RCC 7860 (cell line): ENCODE measurements around the gene RPS6KL1.

ENCODE experiments used
- DNase-seq: peaks from one replicate; pipeline ENCODE4 v3.0.0-alpha.2; 2015; ENCODE audit warnings: low spot score
- FAIRE-seq: peaks from 2 replicates; lab custom pipeline; 2012; peaks lifted over from hg19 to GRCh38; lab: Jason Lieb, UNC

The RPS6KL1 gene, protein sequence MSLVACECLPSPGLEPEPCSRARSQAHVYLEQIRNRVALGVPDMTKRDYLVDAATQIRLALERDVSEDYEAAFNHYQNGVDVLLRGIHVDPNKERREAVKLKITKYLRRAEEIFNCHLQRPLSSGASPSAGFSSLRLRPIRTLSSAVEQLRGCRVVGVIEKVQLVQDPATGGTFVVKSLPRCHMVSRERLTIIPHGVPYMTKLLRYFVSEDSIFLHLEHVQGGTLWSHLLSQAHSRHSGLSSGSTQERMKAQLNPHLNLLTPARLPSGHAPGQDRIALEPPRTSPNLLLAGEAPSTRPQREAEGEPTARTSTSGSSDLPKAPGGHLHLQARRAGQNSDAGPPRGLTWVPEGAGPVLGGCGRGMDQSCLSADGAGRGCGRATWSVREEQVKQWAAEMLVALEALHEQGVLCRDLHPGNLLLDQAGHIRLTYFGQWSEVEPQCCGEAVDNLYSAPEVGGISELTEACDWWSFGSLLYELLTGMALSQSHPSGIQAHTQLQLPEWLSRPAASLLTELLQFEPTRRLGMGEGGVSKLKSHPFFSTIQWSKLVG

DNA sequence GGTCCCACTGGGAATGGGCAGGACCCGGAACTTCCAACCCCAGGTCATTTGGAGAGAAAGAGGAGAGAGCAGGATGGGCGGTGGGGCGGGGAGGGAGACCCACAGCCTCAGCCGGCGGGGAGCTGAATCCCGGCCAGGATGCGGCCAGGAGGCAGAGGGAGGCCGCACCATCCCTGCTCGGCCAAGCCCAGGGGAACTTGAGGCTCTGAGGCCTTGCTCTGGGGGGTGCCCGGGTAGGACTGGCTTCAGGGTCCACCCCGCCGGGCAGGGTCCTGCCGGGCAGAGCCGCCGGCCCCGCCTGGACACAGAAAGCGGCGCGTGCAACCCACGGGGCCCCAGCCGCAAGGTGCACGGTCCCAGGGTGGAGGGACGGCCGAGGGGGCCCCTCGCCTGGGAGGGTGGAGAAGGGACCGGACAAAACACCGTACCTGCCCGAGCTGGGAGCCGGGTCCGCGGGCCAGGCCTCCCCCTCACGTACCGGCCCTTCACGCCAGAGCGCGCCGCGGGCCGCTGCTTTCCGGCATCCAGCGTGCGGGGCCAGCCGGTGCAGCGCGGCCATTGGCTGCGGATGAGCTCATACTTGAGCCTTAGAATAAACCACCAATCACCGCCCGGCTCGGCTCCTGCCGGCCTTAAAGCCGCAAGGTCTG, at the start of gene RPS6KL1:
Gene RPS6KL1, minus strand, starts transcription at position 509 of the 650 bp plus-strand sequence. CDS start 1,719 bp downstream, outside the sequence.
- DNase-seq (peak; percentile 30), FAIRE-seq (no peak)

DNA sequence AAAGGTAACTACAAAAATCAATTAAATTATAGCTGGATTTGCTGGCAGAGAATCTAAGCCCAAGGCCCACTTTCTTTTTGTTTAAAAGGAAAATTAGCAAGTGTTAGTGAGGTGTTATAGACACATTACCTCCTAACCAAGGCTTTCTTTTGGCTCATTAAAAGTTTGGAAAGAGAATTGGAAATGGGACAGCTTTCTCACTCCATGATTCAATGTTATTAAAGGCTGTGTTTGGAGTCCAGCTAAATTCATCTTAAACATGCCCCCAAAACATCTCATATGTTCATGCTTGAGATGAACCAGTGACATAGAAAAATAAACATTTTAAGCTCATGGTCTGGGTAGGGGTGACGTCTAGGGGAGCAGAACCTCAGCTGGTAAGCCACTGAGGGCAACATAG, 45.8 kb upstream of the RPS6KL1 start:
- no peak for DNase-seq
- FAIRE-seq: no peak

DNA sequence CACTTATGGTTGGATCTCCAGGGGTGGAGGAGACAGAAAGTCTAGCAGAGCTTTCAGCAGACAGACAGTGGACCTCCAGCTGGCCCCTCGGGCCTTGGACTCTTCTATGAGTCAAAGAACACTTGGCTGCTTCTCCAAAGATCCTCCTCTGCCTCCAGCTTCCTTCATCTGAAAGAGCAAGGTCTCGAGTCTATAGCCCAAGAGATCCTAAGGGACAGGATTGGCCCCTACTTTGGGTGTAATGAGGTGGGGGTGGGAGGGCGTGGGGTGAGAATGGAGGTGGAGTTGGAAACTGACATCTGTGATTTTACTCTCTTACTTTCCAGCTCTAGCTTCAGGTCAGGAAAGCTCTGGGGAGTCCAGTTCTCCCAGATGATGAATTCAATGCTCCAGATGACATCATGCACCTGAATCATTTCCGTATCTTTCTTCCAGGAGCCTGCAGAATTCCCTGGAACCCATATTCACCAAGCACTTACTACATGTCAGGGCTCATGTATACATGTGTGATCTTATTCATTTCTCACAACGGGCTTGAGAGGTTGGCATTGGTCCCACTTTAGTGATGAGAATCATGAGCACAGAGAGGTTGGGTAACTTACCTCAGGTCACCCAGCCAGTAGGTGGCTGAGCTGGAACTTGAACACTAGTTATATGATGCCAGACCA, 42.6 kb upstream of the RPS6KL1 start:
- peak; percentile 5 for DNase-seq
- no peak for FAIRE-seq

DNA sequence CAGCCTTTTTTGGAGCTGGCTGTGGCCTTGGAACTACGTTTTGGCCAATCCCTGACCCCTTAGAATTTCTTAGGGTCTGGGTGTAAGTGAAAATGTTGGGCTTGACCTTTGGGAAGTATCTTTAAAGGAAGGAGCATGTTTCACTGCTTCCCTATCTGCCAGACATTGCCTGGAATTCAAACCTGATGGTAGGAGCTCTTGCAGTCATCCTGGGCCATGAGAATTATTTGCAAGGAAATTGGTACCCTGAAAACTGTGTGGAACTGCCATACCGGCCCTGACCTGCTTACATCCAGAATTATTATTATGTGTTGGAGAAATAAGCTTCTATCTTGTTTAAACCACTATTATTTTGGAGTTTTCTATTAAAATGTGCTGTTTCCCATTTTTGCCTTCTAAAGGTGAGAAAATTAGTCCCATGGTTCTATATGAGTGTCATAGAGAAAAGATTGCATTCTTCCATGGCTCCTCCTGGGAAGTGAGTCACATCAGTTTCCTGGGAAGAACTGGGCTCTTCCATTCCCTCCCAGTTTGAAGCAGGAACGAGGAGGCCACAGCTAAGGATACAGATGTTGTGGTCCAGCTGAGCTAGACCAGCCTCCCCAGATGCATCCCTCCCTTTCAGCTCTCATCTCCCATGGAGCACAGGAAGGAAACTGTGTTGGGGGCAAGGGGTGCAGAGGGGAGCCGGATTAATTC, 41.9 kb upstream of the RPS6KL1 start:
- FAIRE-seq: no peak
- DNase-seq: peak; percentile 4

DNA sequence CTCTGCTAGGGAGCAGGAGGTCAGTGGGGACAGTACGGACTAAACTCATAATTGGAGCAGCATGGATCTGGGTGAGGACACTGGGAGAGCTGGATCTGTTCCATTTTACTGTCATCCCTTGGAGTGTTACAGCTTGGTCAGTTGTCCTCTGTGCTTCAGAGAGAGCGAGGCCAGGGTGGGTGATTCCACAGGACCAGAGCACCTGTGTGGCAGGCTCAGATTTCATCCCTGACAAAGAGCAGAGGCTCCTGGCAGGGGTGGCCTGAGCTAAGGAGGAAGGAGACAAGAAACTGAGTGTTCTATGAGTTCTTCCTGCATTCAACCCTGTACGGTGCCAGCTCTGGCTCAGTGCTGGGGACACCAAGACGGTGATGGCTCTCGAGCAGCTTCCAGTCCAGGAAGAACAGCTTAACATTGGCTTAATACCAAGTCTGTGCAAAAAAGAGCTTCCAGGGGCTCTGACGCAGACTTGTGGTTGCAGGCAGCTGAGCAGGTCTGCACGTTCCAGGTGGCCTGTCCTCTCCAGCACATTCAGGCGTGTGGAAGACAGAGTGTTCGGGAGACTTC, 40.7 kb upstream of the RPS6KL1 start:
- peak; percentile 4 for DNase-seq
- FAIRE-seq: no peak

DNA sequence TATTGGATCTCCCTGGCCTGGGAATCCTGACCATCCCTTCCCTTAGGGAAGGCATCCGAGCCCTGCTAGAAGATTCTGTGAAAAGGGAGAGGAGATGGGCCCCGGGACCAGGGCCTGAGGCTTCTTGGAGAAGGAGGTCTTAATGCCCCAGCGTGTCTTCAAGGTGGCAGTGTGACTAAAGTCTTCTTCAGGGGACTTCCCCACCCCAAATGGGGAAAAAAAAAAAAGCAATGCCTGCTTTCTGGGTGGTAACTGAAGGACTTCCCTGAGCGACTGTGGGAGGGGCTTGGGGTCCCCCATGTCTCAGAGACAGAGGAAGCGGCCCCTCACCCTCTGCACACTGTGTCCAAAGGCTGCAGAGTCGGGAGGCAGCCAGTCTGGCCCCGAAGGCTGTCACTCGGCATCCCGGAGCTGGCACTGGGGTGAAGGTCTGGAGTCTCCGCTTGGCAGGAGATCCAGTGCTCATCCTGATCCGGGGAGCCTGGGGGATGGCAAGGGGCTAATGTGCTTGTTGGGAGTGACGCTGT, 40.2 kb upstream of the RPS6KL1 start:
- FAIRE-seq (no peak), DNase-seq (no peak)

DNA sequence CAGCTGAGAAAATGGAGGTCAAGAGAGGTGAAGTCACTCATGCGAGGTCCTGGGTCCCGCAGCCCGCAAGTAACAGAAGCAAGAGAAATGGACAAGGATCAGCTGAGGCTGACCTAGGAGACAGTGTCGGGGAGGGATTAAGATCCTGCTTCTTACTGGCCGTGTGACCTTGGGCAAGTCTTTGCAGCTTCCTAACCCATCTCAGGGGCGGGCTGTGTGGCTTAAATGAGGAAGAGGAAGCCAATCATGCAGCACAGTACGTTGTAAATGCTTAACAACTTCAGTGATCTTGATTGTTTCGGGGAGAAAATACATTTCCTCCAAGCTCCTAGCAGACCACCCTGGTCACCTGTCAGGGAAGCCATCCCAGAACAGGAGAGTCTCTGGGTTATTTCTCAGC, 39.4 kb upstream of the RPS6KL1 start:
- FAIRE-seq: no peak
- DNase-seq: no peak

DNA sequence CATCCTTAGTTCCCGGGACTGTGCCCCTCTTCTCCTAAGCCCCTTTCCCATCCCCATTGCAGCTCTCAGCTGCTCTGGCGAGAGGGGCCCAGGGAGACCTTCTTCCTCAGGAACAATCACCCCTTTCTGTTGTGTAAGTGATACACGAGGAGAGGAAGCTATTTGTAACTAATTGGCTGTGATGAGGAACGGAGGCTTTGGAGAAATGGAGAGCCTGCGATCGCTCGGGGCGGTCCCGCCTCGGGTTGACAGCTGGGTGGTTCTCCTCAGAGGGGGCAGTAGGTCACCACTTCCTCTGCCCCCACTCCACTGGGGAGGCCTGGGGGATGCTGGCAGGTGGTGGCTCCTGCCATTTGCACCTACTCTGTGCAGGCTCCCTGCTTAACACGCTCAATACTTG, 39.0 kb upstream of the RPS6KL1 start:
- FAIRE-seq (no peak), DNase-seq (no peak)

DNA sequence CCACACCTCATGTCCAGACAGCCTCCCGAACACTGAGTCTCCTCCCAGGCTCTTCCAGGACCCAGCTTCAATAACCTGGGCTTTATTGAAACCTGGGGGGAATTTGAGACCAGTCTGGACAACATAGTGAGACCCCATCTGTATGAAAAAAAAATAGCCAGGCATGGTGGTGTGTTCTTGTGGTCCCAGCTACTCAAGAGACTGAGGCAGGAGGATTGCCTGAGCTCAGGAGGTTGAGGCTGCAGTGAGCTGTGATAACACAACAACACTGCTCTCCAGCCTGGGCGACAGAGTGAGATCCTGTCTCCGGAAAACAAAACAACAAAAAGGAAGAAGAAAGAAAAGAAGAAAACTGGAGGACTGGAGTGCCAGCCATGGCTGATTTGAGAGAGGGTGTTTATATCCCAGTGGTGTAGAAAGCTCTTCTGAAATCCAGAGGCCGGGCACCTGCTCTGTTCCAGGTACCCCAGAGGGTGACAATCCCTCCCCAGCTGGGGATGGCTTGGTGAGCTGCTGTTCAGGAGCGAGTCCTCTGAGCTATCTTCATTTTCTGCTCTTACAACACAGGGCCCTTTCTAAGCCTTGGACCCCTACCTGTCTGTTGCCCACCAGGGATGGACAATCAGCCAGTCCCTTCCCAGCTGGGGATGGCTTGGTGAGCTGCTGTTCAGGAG, 38.3 kb upstream of the RPS6KL1 start:
- FAIRE-seq: no peak
- DNase-seq: no peak

DNA sequence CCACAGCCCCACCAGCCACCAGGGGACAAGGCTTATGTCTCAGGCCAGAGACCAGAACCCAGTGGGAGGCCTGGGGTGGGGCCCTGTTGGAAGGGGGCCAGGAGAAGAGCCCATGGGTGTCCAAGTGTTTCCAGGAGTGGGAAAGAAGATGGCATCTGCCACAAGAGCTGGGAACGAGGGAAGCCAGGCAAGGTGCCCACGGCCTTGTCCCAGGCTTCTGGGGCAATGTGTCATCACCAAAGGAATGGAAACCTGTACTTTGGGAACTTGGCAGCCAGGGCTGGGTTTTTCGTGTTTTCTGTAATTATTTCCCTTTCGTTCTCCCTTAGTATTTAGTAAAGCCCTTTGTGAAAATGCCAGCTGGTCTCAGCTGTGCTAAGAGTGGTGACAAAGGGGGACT, 37.7 kb upstream of the RPS6KL1 start:
- DNase-seq (no peak), FAIRE-seq (no peak)

DNA sequence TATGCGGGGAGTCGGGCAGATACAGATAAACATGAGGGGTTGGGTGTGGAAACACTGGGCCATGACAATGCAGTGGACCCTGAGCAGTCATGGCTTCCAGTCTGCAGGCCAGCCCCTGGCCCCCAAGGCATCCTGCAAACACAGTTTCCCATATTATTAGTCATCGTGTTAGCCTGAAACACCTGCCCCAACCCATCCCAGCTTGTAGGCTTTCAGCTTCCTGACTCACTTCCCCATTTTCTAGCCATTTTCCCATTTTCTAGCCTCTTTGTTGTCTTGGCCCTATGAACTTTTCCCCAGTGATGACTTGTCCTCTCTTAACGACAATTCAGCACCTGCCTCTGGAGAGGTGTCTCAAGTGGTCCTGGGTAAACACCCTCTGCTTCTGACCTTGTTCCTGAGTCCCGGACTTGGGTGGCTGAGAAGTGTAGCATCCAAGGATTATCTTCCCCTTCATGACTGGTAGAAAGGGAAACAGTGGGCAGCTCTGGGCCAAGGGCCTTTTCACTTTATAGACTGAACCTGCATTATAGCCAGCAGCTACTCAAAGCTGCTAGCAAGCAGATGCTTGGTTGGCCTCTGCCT, 36.6 kb upstream of the RPS6KL1 start:
- FAIRE-seq (no peak), DNase-seq (no peak)

DNA sequence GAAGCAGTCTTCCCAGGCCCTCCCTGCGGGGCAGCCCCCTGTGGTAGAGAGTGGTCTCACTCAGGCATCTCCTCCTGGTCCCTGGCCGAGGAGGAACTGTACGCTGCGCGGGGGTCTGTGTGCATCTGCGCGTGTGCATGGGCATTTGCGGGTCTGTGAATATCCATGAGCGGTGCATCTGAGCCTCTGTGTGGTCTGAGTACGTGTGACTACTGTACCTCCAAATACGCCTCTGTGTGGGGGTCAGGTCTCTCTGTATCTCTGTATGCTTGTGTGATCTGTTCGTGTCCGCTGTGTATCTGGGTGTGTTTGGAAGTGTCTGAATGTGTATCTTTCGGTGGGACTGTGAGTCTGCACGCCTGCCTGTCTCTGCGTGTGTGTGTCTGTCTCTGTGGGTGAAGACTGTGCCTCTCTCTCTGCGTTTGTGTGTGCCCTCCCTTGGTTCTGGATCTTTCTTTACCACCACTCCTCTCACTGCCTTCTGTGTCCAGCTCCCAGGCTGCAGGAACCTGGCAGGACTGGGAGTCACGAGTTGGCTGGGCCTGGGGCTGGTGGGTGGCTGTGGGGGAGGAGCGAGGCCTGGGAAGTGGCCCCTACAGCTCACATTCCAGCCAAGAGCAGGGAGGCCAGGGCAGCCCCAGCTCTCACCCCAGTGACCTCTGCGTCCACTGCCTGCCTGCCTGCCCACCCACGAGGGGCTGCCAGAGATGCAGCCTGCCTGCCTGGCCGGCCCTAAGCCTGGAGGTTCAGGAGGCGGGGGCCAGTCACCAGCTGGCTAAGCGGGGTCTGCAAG, 33.4 kb upstream of the RPS6KL1 start:
- DNase-seq: no peak
- no peak for FAIRE-seq

DNA sequence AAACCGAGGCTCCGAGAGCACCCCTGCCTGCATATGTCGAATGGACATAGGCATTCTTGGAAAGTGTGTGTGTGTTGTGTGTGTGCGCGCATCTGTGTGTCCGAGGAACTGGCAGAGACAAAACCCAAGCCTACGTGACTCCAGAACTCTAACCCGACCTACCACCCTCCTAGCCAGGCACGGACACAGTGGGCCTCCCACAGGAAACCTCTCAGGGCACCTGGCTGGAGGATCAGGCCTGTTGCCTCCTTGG, 32.9 kb upstream of the RPS6KL1 start:
- DNase-seq (no peak), FAIRE-seq (no peak)

DNA sequence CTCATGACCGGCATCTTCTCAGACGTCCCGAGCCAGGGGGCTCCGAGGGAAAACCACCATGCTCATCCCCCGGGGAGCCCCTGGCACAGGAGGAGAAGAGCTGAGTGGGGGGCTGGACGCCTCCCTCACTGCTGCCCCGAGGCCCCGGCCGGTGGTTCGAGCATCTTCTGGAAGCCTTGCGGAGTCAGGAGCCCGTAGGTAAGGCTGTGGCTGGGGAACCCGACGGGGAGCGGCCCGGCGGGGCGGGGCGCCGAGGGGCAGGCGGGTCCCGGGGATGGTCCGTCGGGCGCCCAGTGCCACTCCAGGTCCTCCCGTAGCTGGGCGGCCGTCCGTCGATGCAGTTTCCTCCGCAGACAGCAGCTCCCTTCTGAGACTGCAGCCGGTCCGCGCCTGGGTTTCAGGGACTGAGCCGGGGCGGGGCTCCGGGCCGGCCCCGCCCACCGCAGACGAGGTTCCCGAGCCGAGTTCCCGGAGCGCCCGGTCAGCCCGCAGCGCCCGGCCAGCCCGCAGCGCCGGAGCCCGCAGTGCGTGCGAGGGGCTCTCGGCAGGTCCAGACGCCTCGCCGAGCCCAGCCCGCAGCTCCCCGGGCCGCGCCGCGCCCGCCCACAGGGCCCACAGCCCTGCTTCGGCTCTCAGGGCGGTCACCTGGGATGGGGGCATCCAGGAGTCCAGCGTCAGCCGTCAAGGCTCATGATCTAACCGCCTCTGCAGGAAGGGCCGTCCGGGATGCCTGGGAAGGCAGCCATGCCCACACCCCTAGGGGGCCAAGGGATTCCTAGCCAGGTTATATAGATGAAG, 32.4 kb upstream of the RPS6KL1 start, which contains the start of gene PGF:
Gene PGF, minus strand, starts transcription at position 369 of the 798 bp plus-strand sequence. Its CDS starts 355 bp downstream, at position 14.
- DNase-seq (no peak), FAIRE-seq (no peak)

DNA sequence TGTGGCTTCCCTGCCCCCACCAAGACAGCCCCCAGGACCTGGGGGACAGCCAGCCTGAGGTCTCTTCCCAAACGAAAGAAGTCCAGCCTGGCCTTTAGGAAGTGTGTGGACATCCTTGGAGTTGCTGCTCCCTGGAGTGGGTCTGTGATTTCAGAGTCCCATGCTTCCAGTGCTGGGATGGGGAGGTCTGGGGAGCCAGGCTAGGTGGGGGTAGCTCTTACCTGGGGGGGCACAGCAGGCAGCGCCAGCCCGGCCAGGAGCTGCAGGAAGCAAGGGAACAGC, 31.8 kb upstream of the RPS6KL1 start:
- no peak for DNase-seq
- no peak for FAIRE-seq

DNA sequence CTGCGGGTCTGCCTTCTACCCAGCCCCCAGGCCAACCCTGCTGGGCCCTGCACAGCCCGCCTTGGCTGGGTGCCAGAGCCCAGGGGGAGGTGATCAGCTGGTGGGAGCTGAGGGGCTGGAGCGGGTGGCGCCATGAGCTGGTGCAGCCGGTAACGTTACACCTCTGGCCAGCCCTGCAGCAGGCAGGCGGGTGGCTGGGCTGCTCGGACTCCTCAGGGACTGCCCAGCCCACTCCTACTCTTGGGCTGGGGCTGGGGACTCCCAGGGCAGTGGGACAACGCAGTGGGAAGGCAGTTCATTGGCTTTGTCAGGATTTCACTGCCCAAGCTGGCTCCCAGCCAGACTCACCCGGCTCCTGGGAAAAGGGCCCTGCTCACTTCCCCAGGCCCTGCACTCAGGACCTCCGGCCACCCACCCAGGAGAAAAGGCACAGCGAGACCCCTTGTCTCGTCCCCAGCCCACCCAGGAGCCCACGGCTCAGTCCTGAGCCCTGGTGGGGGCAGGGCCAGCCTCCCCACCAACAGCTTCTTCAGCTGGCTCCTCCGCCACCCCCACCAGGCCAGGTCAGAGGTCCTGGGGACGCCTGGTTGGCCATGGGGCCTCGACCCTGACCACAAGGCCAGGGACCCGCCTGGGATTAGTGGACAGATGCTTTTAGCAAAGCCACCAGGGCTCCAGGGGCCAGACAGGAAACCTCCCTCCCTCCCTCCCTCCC, 31.3 kb upstream of the RPS6KL1 start:
- no peak for FAIRE-seq
- no peak for DNase-seq

DNA sequence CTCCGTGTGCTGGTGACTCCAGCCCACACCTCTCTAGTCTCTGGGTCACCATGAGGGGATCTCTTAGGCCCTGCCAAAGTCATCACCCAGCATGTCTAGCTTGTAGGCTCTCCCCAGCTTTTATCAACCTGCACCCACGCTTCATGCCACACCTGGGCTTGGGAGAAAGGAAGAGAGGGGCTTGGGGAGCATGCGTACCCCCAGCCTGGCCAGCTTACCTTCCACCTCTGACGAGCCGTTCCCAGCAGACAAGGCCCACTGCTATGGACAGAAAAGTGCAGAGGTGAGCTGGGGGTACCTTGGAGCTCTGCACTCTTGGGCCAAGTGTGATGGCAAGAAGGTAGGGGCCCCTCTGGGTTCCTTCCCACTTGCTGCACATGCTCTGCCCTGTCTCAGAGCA, 30.6 kb upstream of the RPS6KL1 start:
- FAIRE-seq (no peak), DNase-seq (no peak)
